GM19463 (cell line): ENCODE data around the gene RFC1.
"Not testable (repeated sequence)": the region's sequence is repeated elsewhere in the genome, so short reads cannot be mapped to it uniquely, and the experiment has no call there.

Experiments used
- ATAC-seq: cut with Tn5 transposase; IDR thresholded peaks from one replicate; pipeline ENCODE4 v1.9.1; 2021; ENCODE audit warnings: mild to moderate bottlenecking, moderate library complexity; ENCODE audit not compliant: unreplicated experiment

The RFC1 gene, protein sequence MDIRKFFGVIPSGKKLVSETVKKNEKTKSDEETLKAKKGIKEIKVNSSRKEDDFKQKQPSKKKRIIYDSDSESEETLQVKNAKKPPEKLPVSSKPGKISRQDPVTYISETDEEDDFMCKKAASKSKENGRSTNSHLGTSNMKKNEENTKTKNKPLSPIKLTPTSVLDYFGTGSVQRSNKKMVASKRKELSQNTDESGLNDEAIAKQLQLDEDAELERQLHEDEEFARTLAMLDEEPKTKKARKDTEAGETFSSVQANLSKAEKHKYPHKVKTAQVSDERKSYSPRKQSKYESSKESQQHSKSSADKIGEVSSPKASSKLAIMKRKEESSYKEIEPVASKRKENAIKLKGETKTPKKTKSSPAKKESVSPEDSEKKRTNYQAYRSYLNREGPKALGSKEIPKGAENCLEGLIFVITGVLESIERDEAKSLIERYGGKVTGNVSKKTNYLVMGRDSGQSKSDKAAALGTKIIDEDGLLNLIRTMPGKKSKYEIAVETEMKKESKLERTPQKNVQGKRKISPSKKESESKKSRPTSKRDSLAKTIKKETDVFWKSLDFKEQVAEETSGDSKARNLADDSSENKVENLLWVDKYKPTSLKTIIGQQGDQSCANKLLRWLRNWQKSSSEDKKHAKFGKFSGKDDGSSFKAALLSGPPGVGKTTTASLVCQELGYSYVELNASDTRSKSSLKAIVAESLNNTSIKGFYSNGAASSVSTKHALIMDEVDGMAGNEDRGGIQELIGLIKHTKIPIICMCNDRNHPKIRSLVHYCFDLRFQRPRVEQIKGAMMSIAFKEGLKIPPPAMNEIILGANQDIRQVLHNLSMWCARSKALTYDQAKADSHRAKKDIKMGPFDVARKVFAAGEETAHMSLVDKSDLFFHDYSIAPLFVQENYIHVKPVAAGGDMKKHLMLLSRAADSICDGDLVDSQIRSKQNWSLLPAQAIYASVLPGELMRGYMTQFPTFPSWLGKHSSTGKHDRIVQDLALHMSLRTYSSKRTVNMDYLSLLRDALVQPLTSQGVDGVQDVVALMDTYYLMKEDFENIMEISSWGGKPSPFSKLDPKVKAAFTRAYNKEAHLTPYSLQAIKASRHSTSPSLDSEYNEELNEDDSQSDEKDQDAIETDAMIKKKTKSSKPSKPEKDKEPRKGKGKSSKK

DNA sequence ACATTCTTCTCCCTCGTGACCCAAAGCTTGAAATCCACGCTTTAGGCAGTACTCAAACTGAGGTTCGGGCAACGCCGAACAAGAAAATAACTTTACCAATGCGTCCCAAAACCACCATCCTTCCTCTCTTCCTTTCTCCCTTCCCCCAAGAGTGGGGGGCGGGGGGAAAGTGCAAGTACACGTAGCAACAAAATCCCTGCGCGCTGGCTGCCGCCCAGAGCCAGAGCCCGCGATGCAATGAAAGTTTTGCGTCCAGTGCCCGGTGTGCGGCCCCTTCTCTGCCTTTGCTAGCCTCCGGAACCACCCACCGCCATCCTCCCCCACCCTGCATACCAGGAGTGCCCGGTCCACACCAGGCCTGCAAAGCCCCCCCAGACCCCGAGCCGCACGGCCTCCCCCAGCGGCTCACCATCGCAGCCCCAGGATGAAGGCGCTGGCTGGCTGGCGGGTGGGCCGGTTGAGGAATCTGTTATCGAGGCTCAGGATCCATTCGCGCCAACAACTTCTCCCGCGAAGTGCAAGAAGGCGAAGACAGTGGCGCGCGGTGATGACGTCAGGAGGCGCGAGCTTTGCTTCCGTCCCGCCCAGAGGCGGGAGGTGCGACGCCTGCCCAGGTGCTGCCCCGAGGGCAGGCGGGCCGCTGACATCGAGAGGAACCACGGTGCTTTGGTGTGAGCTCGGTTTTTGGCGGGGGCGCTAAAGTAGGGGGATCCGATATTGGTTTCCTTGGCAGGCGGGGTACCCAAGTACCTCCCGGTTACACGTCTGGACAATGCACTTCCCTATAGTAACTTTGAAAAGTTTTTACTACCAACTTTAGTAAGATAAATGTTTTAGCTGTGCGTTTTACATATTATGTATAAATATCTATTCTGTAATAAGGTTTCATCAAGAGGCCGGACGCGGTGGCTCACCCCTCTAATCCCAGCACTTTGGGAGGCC is at the start of gene RFC1:
Gene RFC1, minus strand, starts transcription at position 533 of the 942 bp plus-strand sequence. Its CDS starts 121 bp downstream, at position 412.
- peak; percentile 80 for ATAC-seq

- ATAC-seq = no peak
Observed at GRCh38 chr4:39415678-39416283, 49.6 kb upstream of the RFC1 start.

- not testable (repeated sequence) for ATAC-seq
Observed at GRCh38 chr4:39411561-39411960, 45.4 kb upstream of the RFC1 start.

DNA sequence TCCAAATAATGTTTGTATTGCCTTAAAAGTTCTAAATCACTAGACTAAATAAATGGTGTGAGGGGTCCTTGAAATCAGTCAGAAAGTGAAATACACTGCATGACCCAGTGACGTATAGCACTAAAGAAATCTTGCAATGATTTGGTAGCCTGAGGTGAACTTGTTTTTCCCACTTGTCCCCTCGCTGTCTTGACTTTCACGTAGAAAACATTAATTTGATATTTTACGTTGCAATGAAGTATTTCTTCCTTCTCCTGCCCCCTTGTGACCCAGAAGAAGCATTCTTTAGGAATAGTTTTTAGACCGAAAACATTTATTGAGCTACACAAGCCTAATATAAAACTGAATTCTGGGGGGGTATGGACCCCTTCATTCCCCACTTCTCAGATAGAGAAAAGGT is 44.3 kb upstream of the RFC1 start:
- ATAC-seq = no peak

- ATAC-seq = no peak
Observed at GRCh38 chr4:39407584-39407885, 41.4 kb upstream of the RFC1 start.

DNA sequence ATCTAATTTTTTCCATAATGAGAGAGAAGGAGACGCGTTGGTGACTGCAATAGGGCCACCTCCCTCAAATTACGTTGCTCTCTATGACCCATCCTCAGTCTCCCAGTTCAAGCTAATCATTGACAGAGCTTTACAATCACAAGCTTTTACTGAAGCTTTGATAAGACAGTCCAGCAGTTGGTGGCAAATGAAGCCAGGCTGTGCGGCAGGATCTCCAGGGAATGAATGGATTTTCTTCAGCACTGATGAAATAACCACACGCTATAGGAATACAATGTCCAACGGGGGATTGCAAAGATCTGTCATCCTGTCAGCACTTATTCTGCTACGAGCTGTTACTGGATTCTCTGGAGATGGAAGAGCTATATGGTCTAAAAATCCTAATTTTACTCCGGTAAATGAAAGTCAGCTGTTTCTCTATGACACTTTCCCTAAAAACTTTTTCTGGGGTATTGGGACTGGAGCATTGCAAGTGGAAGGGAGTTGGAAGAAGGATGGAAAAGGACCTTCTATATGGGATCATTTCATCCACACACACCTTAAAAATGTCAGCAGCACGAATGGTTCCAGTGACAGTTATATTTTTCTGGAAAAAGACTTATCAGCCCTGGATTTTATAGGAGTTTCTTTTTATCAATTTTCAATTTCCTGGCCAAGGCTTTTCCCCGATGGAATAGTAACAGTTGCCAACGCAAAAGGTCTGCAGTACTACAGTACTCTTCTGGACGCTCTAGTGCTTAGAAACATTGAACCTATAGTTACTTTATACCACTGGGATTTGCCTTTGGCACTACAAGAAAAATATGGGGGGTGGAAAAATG is 40.8 kb upstream of the RFC1 start, which contains the start of gene KLB:
Gene KLB, plus strand, starts transcription at position 168 of the 821 bp plus-strand sequence. Its CDS starts 20 bp downstream, at position 188.
- ATAC-seq = no peak

- ATAC-seq = not testable (repeated sequence)
Observed at GRCh38 chr4:39401640-39402039, 35.5 kb upstream of the RFC1 start.

- no peak for ATAC-seq
Observed at GRCh38 chr4:39394706-39395105, 28.5 kb upstream of the RFC1 start.

GRCh38 chr4:39390603-39391002 is 24.4 kb upstream of the RFC1 start:
- ATAC-seq = no peak

DNA sequence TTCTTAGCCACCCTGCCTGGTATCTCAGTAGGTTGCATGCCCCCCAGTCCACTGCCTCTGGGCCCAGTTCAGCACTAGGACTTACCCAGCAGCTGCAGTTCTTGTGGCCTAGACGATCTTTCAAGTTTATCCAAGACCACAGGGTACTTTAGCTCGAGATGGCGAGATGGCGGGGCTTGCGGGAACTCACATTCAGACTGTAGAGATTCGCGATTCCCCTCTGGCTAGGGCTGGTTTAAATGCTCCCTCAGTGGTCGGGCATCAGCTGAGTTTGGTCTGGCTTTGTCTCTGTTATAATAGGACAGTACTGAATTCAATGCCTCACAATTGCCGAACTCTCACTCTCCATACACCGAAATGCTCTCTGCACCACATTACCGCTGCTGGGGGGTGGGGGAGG is 18.4 kb upstream of the RFC1 start:
- ATAC-seq = no peak

DNA sequence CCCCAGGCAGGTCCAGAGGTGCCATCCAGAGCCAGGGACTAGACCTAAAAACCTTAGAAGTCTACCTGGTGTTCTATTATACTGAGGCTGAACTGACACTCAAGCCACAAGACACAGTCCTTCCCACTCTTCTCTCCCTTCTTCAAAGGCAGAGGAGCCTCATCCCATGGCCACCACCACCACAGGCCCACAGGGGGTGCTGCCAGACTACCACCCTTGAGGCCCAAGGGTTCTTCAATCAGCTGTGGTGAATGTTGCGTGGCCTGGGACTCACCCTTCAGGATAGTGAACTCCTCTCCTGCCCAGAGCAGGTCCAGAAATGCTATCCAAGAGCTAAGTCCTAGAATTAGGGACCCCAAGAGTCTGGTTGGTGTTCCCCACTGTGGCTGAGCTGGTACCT is 17.5 kb upstream of the RFC1 start:
- ATAC-seq = no peak

GRCh38 chr4:39375478-39375877 is 9.3 kb upstream of the RFC1 start:
- no peak for ATAC-seq

DNA sequence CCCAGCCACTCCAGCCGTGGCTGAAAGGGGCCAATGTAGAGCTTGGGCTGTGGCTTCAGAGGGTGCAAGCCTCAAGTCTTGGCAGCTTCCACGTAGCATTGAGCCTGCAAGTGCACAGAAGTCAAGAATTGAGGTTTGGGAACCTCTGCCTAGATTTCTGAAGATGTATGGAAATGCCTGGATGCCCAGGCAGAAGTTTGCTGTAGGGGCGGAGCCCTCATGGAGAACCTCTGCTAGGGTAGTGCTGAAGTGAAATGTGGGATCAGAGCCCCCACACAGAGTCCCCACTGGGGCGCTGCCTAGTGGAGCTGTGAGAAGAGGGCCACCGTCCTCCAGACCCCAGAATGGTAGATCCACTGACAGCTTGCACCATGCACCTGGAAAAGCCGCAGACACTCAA is 5.0 kb upstream of the RFC1 start:
- ATAC-seq = not testable (repeated sequence)

DNA sequence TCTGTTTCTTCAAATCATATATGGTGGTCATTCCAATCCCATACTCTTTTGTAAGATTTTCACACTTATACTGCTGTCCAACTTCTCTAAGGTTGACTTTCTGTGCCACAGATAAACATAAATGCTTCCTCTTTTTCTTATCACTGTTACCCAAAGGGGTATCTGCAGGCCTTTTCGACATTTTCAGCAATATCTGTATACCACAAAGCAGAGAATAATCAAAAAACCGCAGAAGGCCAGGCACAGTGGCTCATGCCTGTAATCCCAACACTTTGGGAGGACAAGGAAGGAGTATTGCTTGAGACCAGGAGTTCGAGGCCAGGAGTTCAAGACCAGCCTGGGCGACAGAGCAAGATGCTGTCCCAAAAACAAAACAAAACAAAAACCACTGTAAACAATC is 3.1 kb upstream of the RFC1 start:
- ATAC-seq = no peak

- ATAC-seq = no peak
Observed at GRCh38 chr4:39367166-39367565, 1.0 kb upstream of the RFC1 start.

- ATAC-seq = no peak
Observed at GRCh38 chr4:39365360-39365759, 802 bp downstream of the RFC1 start.

GRCh38 chr4:39363773-39364393 is 2.3 kb downstream of the RFC1 start:
- peak; percentile 28 for ATAC-seq

DNA sequence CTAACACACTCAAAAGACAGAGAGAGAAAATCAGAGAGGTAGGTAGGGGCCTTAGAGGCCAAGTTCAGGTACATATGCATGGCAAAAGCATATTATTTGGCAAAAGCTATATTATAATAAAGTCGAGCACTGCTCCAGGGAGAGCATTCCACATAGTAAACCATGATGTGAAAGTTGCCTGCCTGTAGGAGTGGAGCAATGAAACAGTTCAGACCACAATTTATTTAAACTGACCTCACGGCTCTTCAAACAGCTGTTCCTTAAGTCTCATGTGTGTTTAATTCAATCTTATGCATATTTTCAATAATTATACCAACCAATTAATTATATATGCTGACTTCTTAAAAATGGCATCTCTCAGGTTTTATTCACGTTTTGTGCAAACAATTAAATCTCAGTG is 3.3 kb downstream of the RFC1 start:
- no peak for ATAC-seq

DNA sequence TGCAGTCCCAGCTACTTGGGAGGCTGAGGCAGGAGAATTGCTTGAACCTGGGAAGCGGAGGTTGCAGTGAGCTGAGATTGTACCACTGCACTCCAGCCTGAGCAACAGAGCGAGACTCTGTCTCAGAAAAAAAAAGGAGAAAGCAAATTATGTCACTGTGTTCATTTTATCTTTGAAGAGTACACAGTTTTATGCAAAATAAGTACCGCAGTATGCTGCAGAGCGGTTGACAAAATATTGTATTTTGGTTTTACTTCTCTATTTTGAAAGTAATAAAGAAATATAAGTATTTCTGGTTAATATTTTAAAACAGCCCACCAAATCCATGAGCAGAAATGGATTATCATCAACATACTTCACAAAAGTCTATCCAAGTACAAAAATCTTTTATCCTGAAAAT is 5.6 kb downstream of the RFC1 start:
- peak; percentile 35 for ATAC-seq
